A549 (cell line): ENCODE results near the gene ANKS1B. TPM values are rescaled to one million over a fixed set of nuclear protein-coding genes. Genes with fewer than 3 reads are reported as not detected.

ENCODE experiments used
- ATAC-seq, 2 experiments: fragments of 200-7000 bp in 1 of 2; fragments of >200 bp in 1 of 2; cut with Nextera tagmentation in 1 of 2; cut with Tn5 transposase in 1 of 2; 3 replicates each; pipeline versions ENCODE4 v1.8.0 to v1.9.1; 2018 to 2020; ENCODE audit warnings: mild to moderate bottlenecking in 1 of 2, moderate library complexity in 1 of 2
- CTCF ChIA-PET: fragments of 300-600 bp; sonication (Branson Sonifier 250); formaldehyde crosslinking; extraction: SDS; loops from one replicate; lab custom pipeline; 2021; ENCODE audit warnings: antibody characterized with exemption, inconsistent platforms; lab: Yijun Ruan, JAX
- POLR2A ChIA-PET: fragments of 350-600 bp; formaldehyde crosslinking; extraction: SDS; loops from one replicate; lab custom pipeline; 2021; ENCODE audit warnings: antibody characterized with exemption, inconsistent platforms; lab: Yijun Ruan, JAX
- DNase-seq, 2 experiments: peaks; one replicate each; pipeline versions ENCODE4 v3.0.0 to v3.0.0-alpha.2; 2011 to 2016; ENCODE audit warnings: low read depth in 1 of 2, low spot score in 1 of 2
- FAIRE-seq: peaks from 2 replicates; lab custom pipeline; 2011; peaks lifted over from hg19 to GRCh38; lab: Jason Lieb, UNC
- H3K27ac ChIP-seq, 2 experiments: fragments of >200 bp; sonication (Bioruptor Twin); formaldehyde crosslinking; 3 replicates each; pipeline ENCODE4 v1.5.1; 2016 to 2017
- H3K4me1 ChIP-seq: fragments of >200 bp; sonication (Bioruptor Twin); formaldehyde crosslinking; 3 replicates; pipeline ENCODE4 v1.6.1; 2016
- H3K4me2 ChIP-seq: fragments of >200 bp; sonication (Bioruptor Twin); formaldehyde crosslinking; 3 replicates; pipeline ENCODE4 v1.6.1; 2016
- H3K4me3 ChIP-seq: fragments of >200 bp; sonication (Bioruptor Twin); formaldehyde crosslinking; 3 replicates; pipeline ENCODE4 v1.5.1; 2016
- H3K9me3 ChIP-seq: fragments of >200 bp; sonication (Bioruptor Twin); formaldehyde crosslinking; 3 replicates; pipeline ENCODE4 v1.6.1; 2016
- CBX2 ChIP-seq: fragments of 200-600 bp; sonication (generic); IDR thresholded peaks from 2 replicates; pipeline ENCODE4 v1.6.1; 2016; ENCODE audit warnings: low read depth, mild to moderate bottlenecking, borderline replicate concordance
- CBX8 ChIP-seq: fragments of 200-600 bp; sonication (generic); IDR thresholded peaks from 2 replicates; pipeline ENCODE4 v1.6.1; 2016
- CHD4 ChIP-seq: fragments of 200-600 bp; sonication (generic); IDR thresholded peaks from 2 replicates; pipeline ENCODE4 v1.6.1; 2016; ENCODE audit warnings: antibody characterized with exemption, mild to moderate bottlenecking, borderline replicate concordance
- EHF ChIP-seq: fragments of 250-450 bp; sonication (Bioruptor Pico); IDR thresholded peaks from 2 replicates; pipeline ENCODE4 v1.5.0; 2020; ENCODE audit warnings: mild to moderate bottlenecking
- ELK1 ChIP-seq: fragments of 150-350 bp; IDR thresholded peaks from 2 replicates; pipeline ENCODE4 v1.6.1; 2014; ENCODE audit warnings: low read depth, mild to moderate bottlenecking, low read length
- ESRRA ChIP-seq: fragments of 150-350 bp; IDR thresholded peaks from 2 replicates; pipeline ENCODE4 v1.6.1; 2014; ENCODE audit warnings: mild to moderate bottlenecking, low read length, borderline replicate concordance
- FOSL2 ChIP-seq, 2 experiments: fragments of 450-650 bp in 1 of 2; fragments of >200 bp in 1 of 2; sonication (Bioruptor Twin) in 1 of 2; formaldehyde crosslinking; IDR thresholded peaks; 2 replicates each; pipeline versions ENCODE4 v1.5.0 to v1.6.1; 2016 to 2020; ENCODE audit warnings: mild to moderate bottlenecking in 1 of 2, moderate library complexity in 1 of 2
- HDAC2 ChIP-seq: fragments of 200-600 bp; sonication (generic); IDR thresholded peaks from 2 replicates; pipeline ENCODE4 v1.6.1; 2016
- HEYL ChIP-seq: fragments of 250-450 bp; sonication (Bioruptor Pico); IDR thresholded peaks from 2 replicates; pipeline ENCODE4 v1.8.0; 2021; ENCODE audit warnings: mild to moderate bottlenecking, moderate library complexity
- HOXA7 ChIP-seq: fragments of 250-450 bp; sonication (Bioruptor Pico); IDR thresholded peaks from 2 replicates; pipeline ENCODE4 v1.5.0; 2020; ENCODE audit warnings: mild to moderate bottlenecking, moderate library complexity
- HOXB13 ChIP-seq: fragments of 250-450 bp; sonication (Bioruptor Pico); IDR thresholded peaks from 2 replicates; pipeline ENCODE4 v1.5.0; 2020; ENCODE audit warnings: low read depth, mild to moderate bottlenecking, moderate library complexity
- HOXB5 ChIP-seq: fragments of 250-450 bp; sonication (Bioruptor Pico); IDR thresholded peaks from 2 replicates; pipeline ENCODE4 v1.5.0; 2020; ENCODE audit warnings: mild to moderate bottlenecking, moderate library complexity
- JUNB ChIP-seq: fragments of >200 bp; sonication (Bioruptor Twin); formaldehyde crosslinking; IDR thresholded peaks from 2 replicates; pipeline ENCODE4 v1.6.1; 2016
- KDM1A ChIP-seq: fragments of 200-600 bp; sonication (generic); IDR thresholded peaks from 2 replicates; pipeline ENCODE4 v1.6.1; 2016; ENCODE audit warnings: low read depth, mild to moderate bottlenecking
- KDM5A ChIP-seq: fragments of 200-600 bp; sonication (generic); IDR thresholded peaks from 2 replicates; pipeline ENCODE4 v1.6.1; 2016; ENCODE audit warnings: antibody characterized with exemption, mild to moderate bottlenecking
- MAFK ChIP-seq: fragments of 450-650 bp; IDR thresholded peaks from 2 replicates; pipeline ENCODE4 v1.6.1; 2014; ENCODE audit not compliant: partially characterized antibody
- MYC ChIP-seq: IDR thresholded peaks from 2 replicates; pipeline ENCODE4 v1.6.1; 2012; ENCODE audit warnings: mild to moderate bottlenecking, inconsistent platforms, low read length, improper control_type of control experiment, borderline replicate concordance
- NR3C1 ChIP-seq: fragments of >200 bp; sonication (Bioruptor Twin); formaldehyde crosslinking; IDR thresholded peaks from 3 replicates; pipeline ENCODE4 v1.6.1; 2017
- PHF8 ChIP-seq: fragments of 200-600 bp; sonication (generic); IDR thresholded peaks from 2 replicates; pipeline ENCODE4 v1.6.1; 2016; ENCODE audit warnings: low read depth, mild to moderate bottlenecking, antibody characterized with exemption, moderate library complexity, borderline replicate concordance
- RARB ChIP-seq: fragments of 250-450 bp; sonication (Bioruptor Pico); IDR thresholded peaks from 2 replicates; pipeline ENCODE4 v1.8.0; 2021; ENCODE audit warnings: mild to moderate bottlenecking, moderate library complexity
- REST ChIP-seq: fragments of 200-600 bp; sonication (generic); IDR thresholded peaks from 2 replicates; pipeline ENCODE4 v1.6.1; 2016; ENCODE audit warnings: antibody characterized with exemption, mild to moderate bottlenecking, moderate library complexity
- SREBF2 ChIP-seq: fragments of 450-650 bp; IDR thresholded peaks from 2 replicates; pipeline ENCODE4 v1.6.1; 2014; ENCODE audit warnings: mild to moderate bottlenecking, moderate library complexity
- TFCP2L1 ChIP-seq: fragments of 250-450 bp; sonication (Bioruptor Pico); IDR thresholded peaks from 2 replicates; pipeline ENCODE4 v1.5.0; 2021; ENCODE audit warnings: mild to moderate bottlenecking
- ZC3H11A ChIP-seq: fragments of 450-650 bp; IDR thresholded peaks from 2 replicates; pipeline ENCODE4 v1.6.1; 2014; ENCODE audit warnings: antibody characterized with exemption, mild to moderate bottlenecking
- ZFP36 ChIP-seq: fragments of 450-650 bp; IDR thresholded peaks from 2 replicates; pipeline ENCODE4 v1.6.1; 2014; ENCODE audit warnings: borderline replicate concordance; ENCODE audit not compliant: partially characterized antibody
- WGBS: methylation state at CpG from one replicate; pipeline ENCODE4 v1.1.6; 2017; ENCODE audit errors: missing lambda C conversion rate; 5-methylcytosine and 5-hydroxymethylcytosine counted together
- polyA plus RNA-seq, 4 experiments: library from polyadenylated mRNA; depleted of rRNA in 3 of 4; stranded (reverse); fragments of >200 nt; fragmentation: RNase III in 1 of 4; extraction: RNeasy Plus Mini Kit Qiagen cat#74134 plus additional on column Dnase treatment in 1 of 4; gene quantifications; 2 replicates in 3 of 4; 3 replicates in 1 of 4; pipeline ENCODE4 v1.2.3, GENCODE V29; 2011 to 2017
- TF ChIP-seq, protein P1 (sequence below): fragments of >200 bp; sonication (Bioruptor Twin); formaldehyde crosslinking; IDR thresholded peaks from 2 replicates; pipeline ENCODE4 v1.6.1; 2016
- TF ChIP-seq, protein P2 (sequence below): IDR thresholded peaks from 2 replicates; pipeline ENCODE4 v1.6.1; 2012
- TF ChIP-seq, protein P3 (sequence below): fragments of >200 bp; sonication (Bioruptor Twin); formaldehyde crosslinking; IDR thresholded peaks from 3 replicates; pipeline ENCODE4 v1.6.1; 2016
- TF ChIP-seq, protein P4 (sequence below): fragments of 250-450 bp; sonication (Bioruptor Pico); IDR thresholded peaks from 2 replicates; pipeline ENCODE4 v1.5.0; 2021; ENCODE audit warnings: mild to moderate bottlenecking, moderate library complexity, borderline replicate concordance

ANKS1B gene
- polyA plus RNA-seq, 2 of the 4 experiments (the other 2 are of a cell fraction), result 1.5 to 2.2 TPM

GRCh38 chr12:99704036-99704435 is 280.7 kb downstream of the ANKS1B start:
- no peak overlapping the region for H3K4me2 ChIP-seq
- no peak overlapping the region for H3K4me3 ChIP-seq
- CTCF ChIA-PET, result no interaction called here
- TF ChIP-seq MYC (no peak), ZFP36 (no peak), CBX2 (no peak), ELK1 (no peak), HOXB13 (CRISPR knock-in tag) (no peak), FOSL2 (IDR thresholded peaks at IDR 0.05) (no peak), FOSL2 (CRISPR knock-in tag; IDR thresholded peaks at IDR 0.05) (no peak), HEYL (CRISPR knock-in tag) (no peak), EHF (CRISPR knock-in tag) (no peak), CHD4 (no peak), REST (no peak), CBX8 (no peak), KDM5A (no peak), HDAC2 (no peak), ZC3H11A (no peak), NR3C1 (no peak), ESRRA (no peak), MAFK (no peak)
- TF ChIP-seq, protein P1, sequence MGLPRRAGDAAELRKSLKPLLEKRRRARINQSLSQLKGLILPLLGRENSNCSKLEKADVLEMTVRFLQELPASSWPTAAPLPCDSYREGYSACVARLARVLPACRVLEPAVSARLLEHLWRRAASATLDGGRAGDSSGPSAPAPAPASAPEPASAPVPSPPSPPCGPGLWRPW, result no peak
- TF ChIP-seq, protein P2, sequence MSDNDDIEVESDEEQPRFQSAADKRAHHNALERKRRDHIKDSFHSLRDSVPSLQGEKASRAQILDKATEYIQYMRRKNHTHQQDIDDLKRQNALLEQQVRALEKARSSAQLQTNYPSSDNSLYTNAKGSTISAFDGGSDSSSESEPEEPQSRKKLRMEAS, result no peak
- no peak overlapping the region for H3K27ac ChIP-seq
- ATAC-seq, result no peak
- no peaks in the 10 kb centered on the region for H3K4me1 ChIP-seq
- POLR2A ChIA-PET, result no interaction called here
- no peak for DNase-seq
- no peaks in the 10 kb centered on the region for H3K9me3 ChIP-seq
- 5% methylated on average over 1 of the region's 1 CpG for WGBS
- no peak for FAIRE-seq

DNA sequence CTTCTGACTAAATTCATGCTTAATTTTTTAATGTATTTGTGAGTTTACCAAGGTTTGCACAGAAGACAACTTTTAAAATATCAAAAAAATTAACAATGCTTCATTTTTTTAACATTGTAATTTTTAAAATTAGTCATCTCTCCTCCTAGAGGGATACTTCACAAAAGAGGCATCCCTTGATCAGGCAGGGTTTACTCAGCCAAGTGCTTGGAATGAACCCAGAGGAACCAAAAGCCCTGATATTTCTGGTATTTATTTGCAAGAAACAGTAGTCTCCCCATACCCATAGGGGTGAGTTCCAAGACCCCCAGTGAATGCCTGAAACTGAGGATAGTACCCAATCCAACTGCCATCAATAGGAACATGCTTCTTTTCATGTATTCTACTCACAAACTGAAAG is 284.7 kb downstream of the ANKS1B start:
- no peaks in the 10 kb centered on the region for H3K4me1 ChIP-seq
- no peaks in the 10 kb centered on the region for H3K9me3 ChIP-seq
- no peak for FAIRE-seq
- no peak overlapping the region for H3K4me2 ChIP-seq
- ATAC-seq, result no peak
- no peak overlapping the region for H3K4me3 ChIP-seq
- ChIA-PET POLR2A (no interaction called here), CTCF (no interaction called here)
- TF ChIP-seq PHF8, result no peak
- TF ChIP-seq JUNB, result no peak
- no peak for TF ChIP-seq RARB (CRISPR knock-in tag)
- TF ChIP-seq, protein P3, sequence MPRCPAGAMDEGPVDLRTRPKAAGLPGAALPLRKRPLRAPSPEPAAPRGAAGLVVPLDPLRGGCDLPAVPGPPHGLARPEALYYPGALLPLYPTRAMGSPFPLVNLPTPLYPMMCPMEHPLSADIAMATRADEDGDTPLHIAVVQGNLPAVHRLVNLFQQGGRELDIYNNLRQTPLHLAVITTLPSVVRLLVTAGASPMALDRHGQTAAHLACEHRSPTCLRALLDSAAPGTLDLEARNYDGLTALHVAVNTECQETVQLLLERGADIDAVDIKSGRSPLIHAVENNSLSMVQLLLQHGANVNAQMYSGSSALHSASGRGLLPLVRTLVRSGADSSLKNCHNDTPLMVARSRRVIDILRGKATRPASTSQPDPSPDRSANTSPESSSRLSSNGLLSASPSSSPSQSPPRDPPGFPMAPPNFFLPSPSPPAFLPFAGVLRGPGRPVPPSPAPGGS, result no peak
- TF ChIP-seq, protein P4, sequence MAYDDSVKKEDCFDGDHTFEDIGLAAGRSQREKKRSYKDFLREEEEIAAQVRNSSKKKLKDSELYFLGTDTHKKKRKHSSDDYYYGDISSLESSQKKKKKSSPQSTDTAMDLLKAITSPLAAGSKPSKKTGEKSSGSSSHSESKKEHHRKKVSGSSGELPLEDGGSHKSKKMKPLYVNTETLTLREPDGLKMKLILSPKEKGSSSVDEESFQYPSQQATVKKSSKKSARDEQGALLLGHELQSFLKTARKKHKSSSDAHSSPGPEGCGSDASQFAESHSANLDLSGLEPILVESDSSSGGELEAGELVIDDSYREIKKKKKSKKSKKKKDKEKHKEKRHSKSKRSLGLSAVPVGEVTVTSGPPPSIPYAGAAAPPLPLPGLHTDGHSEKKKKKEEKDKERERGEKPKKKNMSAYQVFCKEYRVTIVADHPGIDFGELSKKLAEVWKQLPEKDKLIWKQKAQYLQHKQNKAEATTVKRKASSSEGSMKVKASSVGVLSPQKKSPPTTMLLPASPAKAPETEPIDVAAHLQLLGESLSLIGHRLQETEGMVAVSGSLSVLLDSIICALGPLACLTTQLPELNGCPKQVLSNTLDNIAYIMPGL (CRISPR knock-in tag), result no peak
- TF ChIP-seq HOXB5 (CRISPR knock-in tag), result no peak
- no peak for TF ChIP-seq KDM1A
- no peak for TF ChIP-seq HDAC2
- TF ChIP-seq SREBF2, result no peak
- TF ChIP-seq CBX2, result no peak
- TF ChIP-seq HOXA7 (CRISPR knock-in tag), result no peak
- TF ChIP-seq CBX8, result no peak
- TF ChIP-seq EHF (CRISPR knock-in tag), result no peak
- TF ChIP-seq, protein P2, result no peak
- TF ChIP-seq ELK1, result no peak
- TF ChIP-seq NR3C1, result no peak
- no peak for TF ChIP-seq TFCP2L1 (CRISPR knock-in tag)
- H3K27ac ChIP-seq, result no peak overlapping the region
- no peak for DNase-seq
